B cell (primary cell): ENCODE results near the gene TRIOBP. TPM values are rescaled to one million over a fixed set of nuclear protein-coding genes. Genes with fewer than 3 reads are reported as not detected.

ENCODE experiments used
- ATAC-seq: fragments of 200-7000 bp; cut with Tn5 transposase; one replicate; pipeline ENCODE4 v1.10.0; 2021; ENCODE audit warnings: low read depth, mild to moderate bottlenecking, moderate number of reproducible peaks, moderate library complexity
- CTCF ChIA-PET: fragments of 350-600 bp; sonication (Branson Sonifier 250); formaldehyde crosslinking; loops from one replicate; lab custom pipeline; 2021; ENCODE audit warnings: antibody characterized with exemption, inconsistent platforms; lab: Charles Lee
- POLR2A ChIA-PET: fragments of 350-600 bp; sonication (Branson Sonifier 250); formaldehyde crosslinking; loops from one replicate; lab custom pipeline; 2021; ENCODE audit warnings: antibody characterized with exemption; lab: Charles Lee
- DNase-seq: peaks from one replicate; pipeline ENCODE4 v3.0.0; 2013
- H2AFZ ChIP-seq: 2 replicates; pipeline ENCODE4 v1.6.1; 2012; ENCODE audit warnings: mild to moderate bottlenecking, low read depth, low read length; ENCODE audit not compliant: insufficient read depth, poor library complexity, severe bottlenecking
- H3K27ac ChIP-seq, 2 donors: 1 replicate in 1 of 2; 2 replicates in 1 of 2; pipeline ENCODE4 v1.5.1; 2012 to 2013; ENCODE audit warnings: low read length in 2 of 2, mild to moderate bottlenecking in 2 of 2, moderate library complexity in 1 of 2
- H3K27me3 ChIP-seq, 4 experiments: fragments of 200-600 bp in 1 of 4; sonication (generic) in 1 of 4; replicated peaks in 1 of 4; 1 replicate in 2 of 4; 2 replicates in 2 of 4; pipeline versions ENCODE4 v1.6.1 to v1.7.0; 2013 to 2016; ENCODE audit warnings: low read length in 3 of 4, mild to moderate bottlenecking in 2 of 4, mixed read lengths in 1 of 4, moderate library complexity in 1 of 4; ENCODE audit not compliant: insufficient read depth in 4 of 4, control insufficient read depth in 3 of 4; ENCODE audit errors: control extremely low read depth in 1 of 4
- H3K36me3 ChIP-seq, 2 experiments: replicated peaks in 1 of 2; 1 replicate in 1 of 2; 2 replicates in 1 of 2; pipeline versions ENCODE4 v1.6.1 to v1.7.1; 2013; ENCODE audit warnings: low read length in 1 of 2; ENCODE audit not compliant: insufficient read depth in 2 of 2, control insufficient read depth in 1 of 2; ENCODE audit errors: control extremely low read depth in 1 of 2, extremely low read depth in 1 of 2
- H3K4me1 ChIP-seq, 2 donors: fragments of 200-600 bp in 1 of 2; sonication (generic) in 1 of 2; 1 replicate in 1 of 2; 2 replicates in 1 of 2; pipeline versions ENCODE4 v1.5.1 to v1.6.1; 2013 to 2017; ENCODE audit warnings: low read length in 2 of 2; ENCODE audit not compliant: control insufficient read depth in 2 of 2, insufficient read depth in 2 of 2
- H3K4me2 ChIP-seq: replicated peaks from 2 replicates; pipeline ENCODE3; 2012; ENCODE audit warnings: mild to moderate bottlenecking, low read depth, low read length; ENCODE audit not compliant: poor library complexity, severe bottlenecking
- H3K4me3 ChIP-seq, 5 experiments: fragments of 200-600 bp in 1 of 5; sonication (generic) in 1 of 5; 1 replicate in 3 of 5; 2 replicates in 2 of 5; pipeline versions ENCODE4 v1.5.1 to v1.7.0; 2011 to 2016; ENCODE audit warnings: low read length in 4 of 5, mild to moderate bottlenecking in 4 of 5, low read depth in 2 of 5, control low read depth in 1 of 5, moderate library complexity in 1 of 5; ENCODE audit not compliant: insufficient read depth in 1 of 5; ENCODE audit errors: control extremely low read depth in 1 of 5, extremely low read depth in 1 of 5
- H3K79me2 ChIP-seq: fragments of 200-600 bp; sonication (generic); one replicate; pipeline ENCODE4 v1.6.0; 2016; ENCODE audit warnings: low read length; ENCODE audit not compliant: control insufficient read depth, insufficient read depth
- H3K9ac ChIP-seq: fragments of 200-600 bp; sonication (generic); 2 replicates; pipeline ENCODE4 v1.6.1; 2017; ENCODE audit warnings: mild to moderate bottlenecking, low read length, moderate library complexity
- H3K9me3 ChIP-seq, 3 donors: one replicate each; pipeline versions ENCODE4 v1.6.1 to v1.7.1; 2013; ENCODE audit warnings: low read length in 2 of 3; ENCODE audit not compliant: control insufficient read depth in 2 of 3, insufficient read depth in 1 of 3; ENCODE audit errors: control extremely low read depth in 1 of 3
- H4K20me1 ChIP-seq: 2 replicates; pipeline ENCODE4 v1.6.0; 2012; ENCODE audit warnings: mild to moderate bottlenecking, low read length; ENCODE audit not compliant: insufficient read depth, control insufficient read depth, poor library complexity, severe bottlenecking
- H3K27ac Mint-ChIP-seq: one replicate; pipeline ENCODE4 v1.8.0; 2021; ENCODE audit warnings: mixed read lengths
- H3K27me3 Mint-ChIP-seq: one replicate; pipeline ENCODE4 v1.8.0; 2021; ENCODE audit warnings: mixed read lengths
- H3K4me1 Mint-ChIP-seq: one replicate; pipeline ENCODE4 v1.8.0; 2021; ENCODE audit warnings: mixed read lengths
- H3K4me3 Mint-ChIP-seq: one replicate; pipeline ENCODE4 v1.8.0; 2021; ENCODE audit warnings: mixed read lengths
- H3K9me3 Mint-ChIP-seq: one replicate; pipeline ENCODE4 v1.8.0; 2022; ENCODE audit warnings: mixed read lengths; ENCODE audit not compliant: insufficient read depth
- EZH2 ChIP-seq: IDR thresholded peaks from 2 replicates; pipeline ENCODE4 v1.6.1; 2012; ENCODE audit warnings: borderline replicate concordance, low read depth, mild to moderate bottlenecking, moderate library complexity, low read length; ENCODE audit not compliant: insufficient read depth, poor library complexity, severe bottlenecking
- WGBS: methylation state at CpG from one replicate; pipeline ENCODE4 v1.1.5; 2013; ENCODE audit warnings: missing lambda C conversion rate; ENCODE audit not compliant: insufficient coverage; 5-methylcytosine and 5-hydroxymethylcytosine counted together
- intact Hi-C: fragments of 100-400 bp; cut with micrococcal nuclease; formaldehyde crosslinking; loops from one replicate; pipeline ENCODE4 v1.10.0; 2022
- polyA plus RNA-seq: library from polyadenylated mRNA; depleted of rRNA; stranded (reverse); fragments of >200 nt; gene quantifications from 2 replicates; pipeline ENCODE4 v1.2.3, GENCODE V29; 2012
- total RNA-seq, 2 donors: library from RNA; stranded (reverse); fragments of 120-200 nt in 1 of 2; gene quantifications; 1 replicate in 1 of 2; 2 replicates in 1 of 2; pipeline versions ENCODE4 v1.2.3 to v1.2.4, GENCODE V29; 2013 to 2022
- TF ChIP-seq, protein P1 (sequence below): fragments of 200-600 bp; IDR thresholded peaks from one replicate; pipeline ENCODE4 v1.8.0; 2022; ENCODE audit warnings: antibody characterized with exemption, mild to moderate bottlenecking

Gene TRIOBP
- total and polyA plus RNA-seq, 2 donors (not counting 1 experiment from before 2014, with no cell fraction given): 26.8 to 47.5 TPM

DNA sequence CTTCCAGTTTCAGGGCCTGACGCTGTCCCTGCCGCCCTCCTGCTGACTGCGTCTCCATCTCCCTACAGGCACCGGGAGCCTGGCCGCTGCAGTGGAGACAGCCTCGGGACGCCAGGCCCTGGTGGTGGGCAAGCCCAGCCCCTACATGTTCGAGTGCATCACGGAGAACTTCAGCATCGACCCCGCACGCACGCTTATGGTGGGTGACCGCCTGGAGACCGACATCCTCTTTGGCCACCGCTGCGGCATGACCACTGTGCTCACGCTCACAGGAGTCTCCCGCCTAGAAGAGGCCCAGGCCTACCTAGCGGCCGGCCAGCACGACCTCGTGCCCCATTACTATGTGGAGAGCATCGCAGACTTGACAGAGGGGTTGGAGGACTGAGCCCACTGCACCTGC lies 31.4 kb upstream of the TRIOBP start:
- ChIA-PET CTCF (interaction anchor here (22.6 kb wide), 1 partner anchor 16 kb away, joined by 462 read pairs; the partner anchor contains the start of genes LGALS1 and NOL12), POLR2A (interaction anchor here (0.6 kb wide), 1 partner anchor 15 kb away, joined by 3 read pairs; no protein-coding TSS in a partner anchor)
- ATAC-seq (no peak), DNase-seq (no peak)
- peaks cover 19 to 25% of the 10 kb centered on the region in 2 donors for H3K4me1 ChIP-seq
- H3K27ac ChIP-seq: no peak overlapping the region
- H3K27me3 ChIP-seq: no peaks in the 10 kb centered on the region
- no peak overlapping the region for H3K4me2 ChIP-seq
- TF ChIP-seq, protein P1, sequence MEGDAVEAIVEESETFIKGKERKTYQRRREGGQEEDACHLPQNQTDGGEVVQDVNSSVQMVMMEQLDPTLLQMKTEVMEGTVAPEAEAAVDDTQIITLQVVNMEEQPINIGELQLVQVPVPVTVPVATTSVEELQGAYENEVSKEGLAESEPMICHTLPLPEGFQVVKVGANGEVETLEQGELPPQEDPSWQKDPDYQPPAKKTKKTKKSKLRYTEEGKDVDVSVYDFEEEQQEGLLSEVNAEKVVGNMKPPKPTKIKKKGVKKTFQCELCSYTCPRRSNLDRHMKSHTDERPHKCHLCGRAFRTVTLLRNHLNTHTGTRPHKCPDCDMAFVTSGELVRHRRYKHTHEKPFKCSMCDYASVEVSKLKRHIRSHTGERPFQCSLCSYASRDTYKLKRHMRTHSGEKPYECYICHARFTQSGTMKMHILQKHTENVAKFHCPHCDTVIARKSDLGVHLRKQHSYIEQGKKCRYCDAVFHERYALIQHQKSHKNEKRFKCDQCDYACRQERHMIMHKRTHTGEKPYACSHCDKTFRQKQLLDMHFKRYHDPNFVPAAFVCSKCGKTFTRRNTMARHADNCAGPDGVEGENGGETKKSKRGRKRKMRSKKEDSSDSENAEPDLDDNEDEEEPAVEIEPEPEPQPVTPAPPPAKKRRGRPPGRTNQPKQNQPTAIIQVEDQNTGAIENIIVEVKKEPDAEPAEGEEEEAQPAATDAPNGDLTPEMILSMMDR: no peak
- no peak for TF ChIP-seq EZH2
- no peak overlapping the region for H3K4me3 ChIP-seq
- no peak overlapping the region for H3K9ac ChIP-seq
- no peak overlapping the region for H3K4me3 Mint-ChIP-seq
- H3K9me3 ChIP-seq: no peaks in the 10 kb centered on the region
- WGBS: 97% methylated on average over 24 of the region's 24 CpGs
- H2AFZ ChIP-seq: no peak overlapping the region
- H3K4me1 Mint-ChIP-seq: peaks cover 24% of the 10 kb centered on the region
- intact Hi-C loops: no loop called here
- H3K9me3 Mint-ChIP-seq: no peaks in the 10 kb centered on the region
- no peak overlapping the region for H3K27ac Mint-ChIP-seq
- no peaks in the 10 kb centered on the region for H3K27me3 Mint-ChIP-seq
- peaks cover 3% of the 10 kb centered on the region for H4K20me1 ChIP-seq
- H3K36me3 ChIP-seq: peaks cover 0 to 18% of the 10 kb centered on the region in 2 experiments
- H3K79me2 ChIP-seq: peaks cover 34% of the 10 kb centered on the region

DNA sequence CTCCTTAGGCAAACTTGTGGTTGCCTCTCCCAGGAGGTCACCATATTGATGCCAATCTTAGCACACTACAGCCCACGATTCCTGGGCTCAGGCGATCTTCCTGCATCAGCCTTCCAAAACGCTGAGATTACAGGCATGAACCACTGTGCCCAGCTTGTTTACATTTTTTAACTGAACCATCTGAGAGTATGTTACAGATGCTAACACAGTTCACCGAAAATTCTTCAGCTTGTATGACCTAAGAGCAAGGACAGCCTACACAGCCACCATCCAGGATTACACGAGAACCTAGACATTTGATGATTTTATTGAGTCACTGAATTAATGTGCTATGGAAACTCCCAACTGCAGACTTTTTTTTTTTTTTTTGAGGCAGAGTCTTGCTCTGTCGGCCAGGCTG lies 27.3 kb upstream of the TRIOBP start:
- ChIA-PET POLR2A (interaction anchor here (0.7 kb wide), 1 partner anchor 110 kb away, joined by 6 read pairs; no protein-coding TSS in a partner anchor), CTCF (interaction anchor here (0.7 to 23.0 kb wide), 8 partner anchors 8 to 873 kb away, joined by 3 to 501 read pairs (median 9); partner anchors contain the start of genes LGALS1, NOL12, PDXP and SH3BP1)
- Histone ChIP-seq H3K79me2 (peaks cover under 1% of the 10 kb centered on the region), H3K36me3 (peaks cover 0 to 18% of the 10 kb centered on the region in 2 experiments), H2AFZ (no peak overlapping the region), H3K9me3 (no peaks in the 10 kb centered on the region), H3K4me3 (no peak overlapping the region), H3K4me2 (no peak overlapping the region), H3K4me1 (peaks cover 15 to 24% of the 10 kb centered on the region in 2 donors), H4K20me1 (no peaks in the 10 kb centered on the region), H3K27ac (no peak overlapping the region), H3K27me3 (no peaks in the 10 kb centered on the region), H3K9ac (no peak overlapping the region)
- Mint-ChIP-seq H3K4me3 (no peak overlapping the region), H3K27me3 (no peaks in the 10 kb centered on the region), H3K27ac (peak overlapping the region; percentile 50), H3K4me1 (peaks cover 26% of the 10 kb centered on the region), H3K9me3 (no peaks in the 10 kb centered on the region)
- no peak for ATAC-seq
- 83% methylated on average over 4 of the region's 6 CpGs for WGBS
- intact Hi-C loops: no loop called here
- DNase-seq: no peak
- TF ChIP-seq, protein P1: no peak
- no peak for TF ChIP-seq EZH2
